ENCODE measurements around the gene PYGM.

DNA sequence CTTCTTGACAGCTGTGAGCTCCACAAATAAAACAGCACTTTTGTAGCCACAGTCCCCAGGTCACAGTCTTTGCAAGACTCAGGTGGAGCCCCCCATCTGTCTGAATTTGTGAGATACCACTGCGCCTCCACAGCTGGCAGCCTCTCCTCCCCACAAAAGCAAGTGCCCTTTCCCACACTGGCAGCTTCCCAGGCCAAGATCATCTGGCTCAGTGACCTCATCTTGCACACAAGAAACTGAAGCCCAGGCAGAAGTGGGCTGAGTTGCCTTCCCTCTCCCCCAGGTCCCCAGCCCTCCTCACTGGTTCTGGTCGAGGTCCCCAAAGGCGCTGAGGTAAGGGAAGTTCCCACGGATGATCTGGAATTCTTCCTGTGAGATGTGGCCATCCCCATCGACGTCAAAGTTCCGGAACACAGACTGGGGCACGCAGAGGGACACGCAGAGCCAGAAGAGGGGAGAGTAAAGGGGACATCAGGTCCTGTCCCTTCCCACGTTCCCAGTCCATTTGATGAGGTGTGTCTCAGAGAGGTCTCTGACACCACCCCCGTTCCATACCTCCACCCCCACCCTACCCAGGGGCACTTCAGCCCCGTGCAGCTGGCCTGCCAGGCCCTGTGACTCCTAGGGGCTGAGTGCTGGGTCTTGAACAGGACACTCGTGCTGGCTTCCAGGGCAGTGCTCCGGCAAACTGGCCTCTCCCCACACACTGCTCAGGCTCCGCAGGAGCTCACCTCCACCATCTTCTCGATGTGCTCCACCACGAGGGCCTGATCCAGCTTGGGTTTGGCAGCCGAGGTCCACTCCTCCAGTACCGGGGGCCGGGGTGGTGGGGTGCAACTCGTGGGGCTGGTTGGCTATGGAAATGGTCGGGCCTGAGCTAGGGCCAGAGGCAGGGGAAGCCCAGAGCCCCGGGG is 24.7 kb downstream of the PYGM start:
- no peak for TF ChIP-seq CTCF (IDR thresholded peaks at IDR 0.05)
- no peak for TF ChIP-seq ZFX (IDR thresholded peaks at IDR 0.05; ENCODE audit: borderline replicate concordance)
